Measurements from ENCODE around the gene MCL1. TPM values are rescaled to one million over a fixed set of nuclear protein-coding genes. Genes with fewer than 3 reads are reported as not detected.

The MCL1 gene
- total RNA-seq, 1 donor from 2014 or later: 179 TPM

- peak overlapping the region; percentile 91 for H3K4me3 Mint-ChIP-seq
- peaks cover 48% of the 10 kb centered on the region for H3K4me1 Mint-ChIP-seq
- TF ChIP-seq CTCF (conservative IDR thresholded peaks at IDR 0.05): peak; percentile 16
- no peaks in the 10 kb centered on the region for H3K36me3 Mint-ChIP-seq (ENCODE audit: low read depth)
- H3K27me3 Mint-ChIP-seq (ENCODE audit: low read depth): no peaks in the 10 kb centered on the region
- no peaks in the 10 kb centered on the region for H3K9me3 Mint-ChIP-seq
- peak overlapping the region; percentile 99 for H3K27ac Mint-ChIP-seq (ENCODE audit: unreplicated experiment)
- DNase-seq (ENCODE audit: low read depth, low spot score): peak; percentile 72
Observed at GRCh38 chr1:150561254-150561973, 18.0 kb downstream of the MCL1 start.

DNA sequence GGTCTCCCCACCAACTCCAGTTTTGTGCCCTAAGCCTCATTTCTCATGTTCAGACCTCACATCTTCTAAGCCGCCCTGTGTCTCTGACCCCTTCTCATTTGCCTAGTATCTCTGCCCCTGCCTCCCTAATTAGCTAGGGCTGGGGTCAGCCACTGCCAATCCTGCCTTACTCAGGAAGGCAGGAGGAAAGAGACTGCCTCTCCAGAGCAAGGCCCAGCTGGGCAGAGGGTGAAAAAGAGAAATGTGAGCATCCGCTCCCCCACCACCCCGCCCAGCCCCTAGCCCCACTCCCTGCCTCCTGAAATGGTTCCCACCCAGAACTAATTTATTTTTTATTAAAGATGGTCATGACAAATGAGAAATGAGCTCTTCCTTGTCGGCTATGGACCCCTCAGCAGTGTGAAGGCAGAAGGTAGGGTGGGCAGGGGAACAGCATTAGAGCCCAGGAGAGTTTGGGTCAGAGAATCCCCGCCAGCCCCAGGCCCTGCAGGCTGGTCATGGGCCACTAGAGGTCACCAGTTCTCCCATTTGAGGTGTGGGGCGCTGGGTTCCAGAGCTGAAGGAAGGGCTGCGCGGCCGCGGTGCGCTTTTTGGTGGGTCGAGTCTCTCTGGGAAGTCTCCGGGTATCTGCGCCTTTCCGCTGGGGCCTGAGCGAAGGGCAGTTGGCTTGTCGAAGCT, 18.7 kb downstream of the MCL1 start:
- TF ChIP-seq CTCF (conservative IDR thresholded peaks at IDR 0.05): peak; percentile 82
- Mint-ChIP-seq H3K4me1 (peaks cover 48% of the 10 kb centered on the region), H3K27me3 (ENCODE audit: low read depth) (no peaks in the 10 kb centered on the region), H3K27ac (ENCODE audit: unreplicated experiment) (peak overlapping the region; percentile 84), H3K9me3 (no peaks in the 10 kb centered on the region), H3K4me3 (peak overlapping the region; percentile 91), H3K36me3 (ENCODE audit: low read depth) (no peaks in the 10 kb centered on the region)
- DNase-seq (ENCODE audit: low read depth, low spot score): peak; percentile 87

DNA sequence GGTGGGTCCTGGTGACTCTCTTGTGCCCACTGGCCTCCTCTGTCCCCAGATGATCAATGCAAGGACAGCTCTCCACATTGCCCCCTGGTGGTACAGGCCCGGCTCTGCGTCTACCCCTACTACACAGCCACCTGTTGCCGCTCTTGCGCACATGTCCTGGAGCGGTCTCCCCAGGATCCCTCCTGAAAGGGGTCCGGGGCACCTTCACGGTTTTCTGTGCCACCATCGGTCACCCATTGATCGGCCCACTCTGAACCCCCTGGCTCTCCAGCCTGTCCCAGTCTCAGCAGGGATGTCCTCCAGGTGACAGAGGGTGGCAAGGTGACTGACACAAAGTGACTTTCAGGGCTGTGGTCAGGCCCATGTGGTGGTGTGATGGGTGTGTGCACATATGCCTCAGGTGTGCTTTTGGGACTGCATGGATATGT, 19.4 kb downstream of the MCL1 start:
- peak; percentile 86 for TF ChIP-seq CTCF (conservative IDR thresholded peaks at IDR 0.05)

DNA sequence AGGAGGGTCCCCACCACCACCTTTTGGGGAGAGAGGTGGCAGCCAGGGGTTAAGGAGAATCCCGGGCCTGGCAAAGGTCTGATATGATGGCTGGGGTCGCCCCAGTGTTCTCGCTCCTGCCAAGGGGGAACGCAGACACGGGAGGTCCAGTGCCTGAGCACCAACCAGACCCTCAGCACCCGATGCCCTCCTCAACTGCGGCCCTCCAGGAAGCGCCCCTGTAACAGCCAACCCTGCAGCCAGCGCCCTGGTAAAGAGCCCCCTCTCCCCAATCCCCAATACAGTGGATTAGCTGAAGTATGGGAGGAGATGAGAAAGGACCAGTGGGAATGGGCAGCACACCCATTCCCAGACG, 19.8 kb downstream of the MCL1 start:
- H3K27ac Mint-ChIP-seq (ENCODE audit: unreplicated experiment): no peak overlapping the region
- DNase-seq (ENCODE audit: low read depth, low spot score): no peak
- TF ChIP-seq CTCF (conservative IDR thresholded peaks at IDR 0.05): no peak
- no peaks in the 10 kb centered on the region for H3K36me3 Mint-ChIP-seq (ENCODE audit: low read depth)
- H3K27me3 Mint-ChIP-seq (ENCODE audit: low read depth): no peaks in the 10 kb centered on the region
- H3K4me3 Mint-ChIP-seq: peak overlapping the region; percentile 67
- H3K4me1 Mint-ChIP-seq: peaks cover 48% of the 10 kb centered on the region
- no peaks in the 10 kb centered on the region for H3K9me3 Mint-ChIP-seq

More for the DNA sequence above, 19.4 kb downstream of the MCL1 start:
- Mint-ChIP-seq H3K36me3 (ENCODE audit: low read depth) (no peaks in the 10 kb centered on the region), H3K4me3 (peak overlapping the region; percentile 67), H3K9me3 (no peaks in the 10 kb centered on the region), H3K4me1 (peaks cover 52% of the 10 kb centered on the region), H3K27me3 (ENCODE audit: low read depth) (no peaks in the 10 kb centered on the region), H3K27ac (ENCODE audit: unreplicated experiment) (no peak overlapping the region)
- peak; percentile 85 for DNase-seq (ENCODE audit: low read depth, low spot score)

GRCh38 chr1:150558761-150559655, 20.4 kb downstream of the MCL1 start:
- Mint-ChIP-seq H3K27ac (ENCODE audit: unreplicated experiment) (no peak overlapping the region), H3K4me3 (peak overlapping the region; percentile 19), H3K36me3 (ENCODE audit: low read depth) (no peaks in the 10 kb centered on the region), H3K9me3 (no peaks in the 10 kb centered on the region), H3K4me1 (peaks cover 46% of the 10 kb centered on the region), H3K27me3 (ENCODE audit: low read depth) (no peaks in the 10 kb centered on the region)
- no peak for DNase-seq (ENCODE audit: low read depth, low spot score)
- no peak for TF ChIP-seq CTCF (conservative IDR thresholded peaks at IDR 0.05)

Measured in neural crest cell (in vitro differentiated cells).